Mesothelial cell of epicardium (in vitro differentiated cells): ENCODE results near the gene TRPM5. TPM values are rescaled to one million over a fixed set of nuclear protein-coding genes. Genes with fewer than 3 reads are reported as not detected.
"Not testable (repeated sequence)": the region's sequence is repeated elsewhere in the genome, so short reads cannot be mapped to it uniquely, and the experiment has no call there.

Experiments used
- DNase-seq, 2 experiments: peaks; one replicate each; pipeline ENCODE4 v3.0.0; 2021; ENCODE audit warnings: low spot score in 2 of 2; ENCODE audit not compliant: unreplicated experiment in 2 of 2
- H3K27ac Mint-ChIP-seq: 2 replicates; pipeline ENCODE4 v1.8.0; 2021; ENCODE audit warnings: mixed read lengths
- H3K27me3 Mint-ChIP-seq: 2 replicates; pipeline ENCODE4 v1.8.0; 2021; ENCODE audit warnings: low read depth, mixed read lengths
- H3K36me3 Mint-ChIP-seq: 2 replicates; pipeline ENCODE4 v1.8.0; 2021; ENCODE audit warnings: mixed read lengths
- H3K4me1 Mint-ChIP-seq: 2 replicates; pipeline ENCODE4 v1.8.0; 2021; ENCODE audit warnings: mixed read lengths
- H3K4me3 Mint-ChIP-seq: 2 replicates; pipeline ENCODE4 v1.8.0; 2021; ENCODE audit warnings: mild to moderate bottlenecking, moderate library complexity, mixed read lengths
- H3K9me3 Mint-ChIP-seq: 2 replicates; pipeline ENCODE4 v1.8.0; 2021; ENCODE audit warnings: mixed read lengths
- total RNA-seq: library from RNA; stranded (reverse); gene quantifications from 3 replicates; pipeline ENCODE4 v1.2.1, GENCODE V29; 2021
- TF ChIP-seq, protein P1 (sequence below): fragments of 200-600 bp; sonication (generic); IDR thresholded peaks from one replicate; pipeline ENCODE4 v1.5.0; 2021; ENCODE audit warnings: antibody characterized with exemption; ENCODE audit not compliant: unreplicated experiment

Gene TRPM5
- total RNA-seq, 1 donor from 2014 or later, result 6.9 TPM

DNA sequence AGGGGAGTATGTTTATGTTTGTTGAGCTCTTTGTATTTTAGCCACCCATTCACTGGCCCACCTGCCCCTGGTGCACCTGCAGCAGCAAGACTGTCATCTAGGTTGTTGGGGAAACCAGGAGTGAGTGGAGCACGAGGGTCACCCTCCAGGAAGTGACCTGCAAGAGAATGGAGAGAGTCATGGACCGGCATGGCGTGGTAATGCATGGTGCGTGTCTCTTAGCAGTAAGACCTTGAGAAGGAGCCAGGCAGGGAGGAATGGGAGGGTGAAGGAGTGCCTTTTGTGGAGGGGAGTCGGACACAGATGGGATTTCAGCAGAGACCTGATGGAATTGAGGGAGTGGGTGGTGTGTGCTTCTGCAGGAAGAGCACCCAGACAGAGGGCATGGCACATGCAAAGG lies 38.4 kb upstream of the TRPM5 start:
- Mint-ChIP-seq H3K27me3 (peaks cover 49% of the 10 kb centered on the region), H3K36me3 (no peaks in the 10 kb centered on the region)

DNA sequence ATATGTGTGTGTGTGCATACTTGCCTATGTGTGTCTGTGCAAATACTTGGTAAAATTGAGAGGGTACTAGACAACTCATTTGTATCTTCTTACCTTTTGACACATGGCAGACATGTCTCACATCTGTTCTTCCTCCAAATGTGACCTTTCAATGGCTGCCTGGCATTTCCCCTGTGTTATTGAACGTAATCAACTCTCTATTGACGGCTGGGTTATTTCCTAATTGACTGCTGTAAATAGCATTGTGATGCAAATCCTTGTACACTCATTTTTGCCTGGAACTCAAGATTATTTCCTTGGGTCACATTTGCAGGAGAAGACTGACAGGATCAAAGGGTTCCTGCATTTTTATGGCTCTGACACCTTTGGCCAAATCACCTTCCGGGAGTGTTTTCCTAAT lies 37.9 kb upstream of the TRPM5 start:
- Mint-ChIP-seq H3K4me1 (no peaks in the 10 kb centered on the region), H3K36me3 (no peaks in the 10 kb centered on the region), H3K27me3 (peaks cover 52% of the 10 kb centered on the region), H3K9me3 (peaks cover 38% of the 10 kb centered on the region), H3K27ac (no peak overlapping the region), H3K4me3 (no peak overlapping the region)
- TF ChIP-seq, protein P1, sequence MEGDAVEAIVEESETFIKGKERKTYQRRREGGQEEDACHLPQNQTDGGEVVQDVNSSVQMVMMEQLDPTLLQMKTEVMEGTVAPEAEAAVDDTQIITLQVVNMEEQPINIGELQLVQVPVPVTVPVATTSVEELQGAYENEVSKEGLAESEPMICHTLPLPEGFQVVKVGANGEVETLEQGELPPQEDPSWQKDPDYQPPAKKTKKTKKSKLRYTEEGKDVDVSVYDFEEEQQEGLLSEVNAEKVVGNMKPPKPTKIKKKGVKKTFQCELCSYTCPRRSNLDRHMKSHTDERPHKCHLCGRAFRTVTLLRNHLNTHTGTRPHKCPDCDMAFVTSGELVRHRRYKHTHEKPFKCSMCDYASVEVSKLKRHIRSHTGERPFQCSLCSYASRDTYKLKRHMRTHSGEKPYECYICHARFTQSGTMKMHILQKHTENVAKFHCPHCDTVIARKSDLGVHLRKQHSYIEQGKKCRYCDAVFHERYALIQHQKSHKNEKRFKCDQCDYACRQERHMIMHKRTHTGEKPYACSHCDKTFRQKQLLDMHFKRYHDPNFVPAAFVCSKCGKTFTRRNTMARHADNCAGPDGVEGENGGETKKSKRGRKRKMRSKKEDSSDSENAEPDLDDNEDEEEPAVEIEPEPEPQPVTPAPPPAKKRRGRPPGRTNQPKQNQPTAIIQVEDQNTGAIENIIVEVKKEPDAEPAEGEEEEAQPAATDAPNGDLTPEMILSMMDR, result no peak
- DNase-seq, result no peak

More for the DNA sequence above, 38.4 kb upstream of the TRPM5 start:
- TF ChIP-seq, protein P1, result no peak
- DNase-seq, result no peak
- no peaks in the 10 kb centered on the region for H3K4me1 Mint-ChIP-seq
- no peak overlapping the region for H3K4me3 Mint-ChIP-seq
- peaks cover 40% of the 10 kb centered on the region for H3K9me3 Mint-ChIP-seq
- no peak overlapping the region for H3K27ac Mint-ChIP-seq

DNA sequence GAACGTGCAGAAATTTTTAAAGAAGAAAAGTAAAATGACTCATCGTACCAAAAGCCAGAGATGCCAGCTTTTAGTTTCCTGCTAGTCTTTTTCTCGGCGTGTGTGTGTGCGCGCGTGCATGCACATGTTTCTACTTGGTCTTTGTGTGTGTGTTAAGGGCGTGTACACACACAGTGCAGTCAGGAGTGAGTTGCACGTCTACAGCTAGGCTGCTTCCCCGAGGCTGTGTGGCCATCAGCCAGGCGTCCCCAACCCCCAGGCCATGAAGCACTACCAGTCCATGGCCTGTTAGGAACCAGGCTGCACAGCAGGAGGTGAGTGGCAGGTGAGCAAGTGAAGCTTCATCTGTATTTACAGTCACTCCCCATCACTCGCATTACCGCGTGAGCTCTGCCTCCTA lies 36.9 kb upstream of the TRPM5 start:
- H3K27ac Mint-ChIP-seq, result no peak overlapping the region
- no peaks in the 10 kb centered on the region for H3K36me3 Mint-ChIP-seq
- TF ChIP-seq, protein P1, result no peak
- peaks cover 57% of the 10 kb centered on the region for H3K27me3 Mint-ChIP-seq
- H3K4me1 Mint-ChIP-seq, result no peaks in the 10 kb centered on the region
- H3K4me3 Mint-ChIP-seq, result no peak overlapping the region
- H3K9me3 Mint-ChIP-seq, result peaks cover 28% of the 10 kb centered on the region
- DNase-seq, result no peak

DNA sequence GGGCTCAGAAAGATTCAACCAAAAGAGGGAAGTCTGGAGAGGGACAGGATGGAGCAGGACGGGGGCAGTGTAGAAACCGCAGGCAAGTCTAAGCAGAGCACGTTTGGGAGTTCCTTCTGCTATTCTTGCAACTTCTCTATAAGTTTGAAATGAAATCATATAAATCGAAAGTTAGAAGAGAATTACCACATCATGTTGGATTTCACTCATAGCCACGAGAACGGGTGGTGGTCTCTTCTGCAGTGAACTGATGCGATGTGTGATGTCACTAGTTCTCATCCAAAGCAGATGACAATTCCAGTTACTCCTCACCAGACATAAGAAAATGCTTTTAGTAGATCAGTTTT lies 36.5 kb upstream of the TRPM5 start:
- DNase-seq, result no peak
- Mint-ChIP-seq H3K4me1 (no peaks in the 10 kb centered on the region), H3K27ac (no peak overlapping the region), H3K4me3 (no peak overlapping the region), H3K9me3 (peaks cover 25% of the 10 kb centered on the region), H3K36me3 (no peaks in the 10 kb centered on the region), H3K27me3 (peaks cover 57% of the 10 kb centered on the region)
- TF ChIP-seq, protein P1, result no peak

DNA sequence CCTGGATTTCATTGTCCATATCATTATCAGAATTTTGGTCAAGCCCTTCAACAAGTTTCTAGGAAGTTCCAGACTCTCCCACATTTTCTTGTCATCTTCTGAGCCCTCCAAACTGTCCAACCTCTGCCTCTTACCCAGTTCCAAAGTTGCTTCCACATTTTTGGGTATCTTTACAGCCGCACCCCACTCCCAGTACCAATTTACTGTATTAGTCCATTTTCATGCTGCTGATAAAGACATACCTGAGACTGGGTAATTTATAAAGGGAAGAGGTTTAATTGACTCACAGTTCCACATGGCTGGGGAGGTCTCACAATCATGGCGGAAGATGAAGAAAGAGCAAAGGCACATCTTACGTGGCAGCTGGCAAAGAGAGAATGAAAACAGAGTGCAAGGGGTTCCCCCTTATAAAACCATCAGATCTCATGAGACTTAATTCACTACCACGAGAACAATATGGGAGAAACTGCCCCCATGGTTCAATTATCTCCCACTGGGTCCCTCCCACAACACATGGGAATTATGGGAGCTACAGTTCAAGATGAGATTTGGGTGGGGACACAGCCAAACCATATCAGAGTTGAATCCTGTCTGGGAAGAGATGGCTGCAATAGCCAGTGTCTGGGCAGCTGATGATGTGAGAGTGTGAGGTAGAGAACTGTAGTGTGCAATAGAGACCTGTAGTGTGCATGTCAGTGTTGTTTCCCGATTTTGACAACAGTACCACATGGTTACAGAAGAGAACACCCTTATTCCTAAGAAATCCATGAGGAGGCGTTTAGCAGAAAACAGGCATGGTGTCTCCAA lies 36.0 kb upstream of the TRPM5 start:
- H3K27ac Mint-ChIP-seq, DNase-seq, H3K4me3 Mint-ChIP-seq, H3K4me1 Mint-ChIP-seq, H3K36me3 Mint-ChIP-seq: not testable (repeated sequence)
- Mint-ChIP-seq H3K9me3 (peaks cover 19% of the 10 kb centered on the region), H3K27me3 (peaks cover 57% of the 10 kb centered on the region)

DNA sequence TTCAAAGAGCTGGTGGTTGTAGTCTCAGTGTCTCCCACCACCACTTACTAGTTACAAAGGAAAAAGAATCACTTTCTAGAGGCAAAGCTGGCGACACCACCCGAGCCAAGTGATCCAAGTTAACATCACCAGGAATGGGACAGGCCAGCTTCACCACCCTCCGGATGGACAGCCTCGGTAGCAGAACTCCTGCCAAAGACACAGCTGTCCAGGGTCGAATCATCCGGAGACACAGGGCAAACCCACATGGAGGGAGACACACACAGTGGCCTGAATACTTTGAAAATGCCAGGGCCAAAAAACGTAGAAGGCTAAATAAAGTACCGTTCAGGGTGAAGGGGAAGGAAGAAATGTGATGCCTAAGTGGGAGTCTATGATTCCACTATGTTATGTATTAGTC lies 33.6 kb upstream of the TRPM5 start:
- Mint-ChIP-seq H3K27me3 (peaks cover 43% of the 10 kb centered on the region), H3K36me3 (no peaks in the 10 kb centered on the region), H3K4me3 (no peak overlapping the region), H3K4me1 (no peaks in the 10 kb centered on the region), H3K27ac (no peak overlapping the region), H3K9me3 (peaks cover 18% of the 10 kb centered on the region)
- TF ChIP-seq, protein P1, result no peak
- no peak for DNase-seq
